HL-60 (cell line): ENCODE measurements around the gene ROR2.

Source experiments
- DNase-seq, 2 experiments: peaks; one replicate each; pipeline ENCODE4 v3.0.0-alpha.2; 2010 to 2020; ENCODE audit warnings: low read depth in 1 of 2, low spot score in 1 of 2
- H3K27ac ChIP-seq: fragments of 250-450 bp; sonication (Bioruptor Pico); replicated peaks from 2 replicates; pipeline ENCODE4 v1.5.1; 2020; ENCODE audit warnings: mild to moderate bottlenecking, moderate library complexity
- H3K27me3 ChIP-seq: fragments of 250-450 bp; sonication (Bioruptor Pico); 2 replicates; pipeline ENCODE4 v1.5.1; 2021; ENCODE audit warnings: mild to moderate bottlenecking, moderate library complexity; ENCODE audit not compliant: insufficient read depth, poor library complexity, severe bottlenecking
- H3K4me3 ChIP-seq: replicated peaks from 2 replicates; pipeline ENCODE4 v1.5.1; 2011; ENCODE audit warnings: mild to moderate bottlenecking, control low read depth, low read length; ENCODE audit not compliant: insufficient read depth
- GABPA ChIP-seq: IDR thresholded peaks from 2 replicates; pipeline ENCODE4 v1.6.1; 2012; ENCODE audit warnings: low read depth
- POLR2AphosphoS5 ChIP-seq: IDR thresholded peaks from 2 replicates; pipeline ENCODE4 v1.6.1; 2012; ENCODE audit warnings: low read depth
- SPI1 ChIP-seq: IDR thresholded peaks from 2 replicates; pipeline ENCODE4 v1.6.1; 2012; ENCODE audit warnings: low read depth, mild to moderate bottlenecking, borderline replicate concordance
- TF ChIP-seq, protein P1 (sequence below): IDR thresholded peaks from 2 replicates; pipeline ENCODE4 v1.6.1; 2012; ENCODE audit warnings: low read depth; ENCODE audit not compliant: insufficient replicate concordance
- TF ChIP-seq, protein P2 (sequence below): IDR thresholded peaks from one replicate; pipeline ENCODE4 v1.5.1; 2011; ENCODE audit warnings: low read length, control low read depth, inconsistent platforms; ENCODE audit not compliant: insufficient read depth

ROR2 gene

DNA sequence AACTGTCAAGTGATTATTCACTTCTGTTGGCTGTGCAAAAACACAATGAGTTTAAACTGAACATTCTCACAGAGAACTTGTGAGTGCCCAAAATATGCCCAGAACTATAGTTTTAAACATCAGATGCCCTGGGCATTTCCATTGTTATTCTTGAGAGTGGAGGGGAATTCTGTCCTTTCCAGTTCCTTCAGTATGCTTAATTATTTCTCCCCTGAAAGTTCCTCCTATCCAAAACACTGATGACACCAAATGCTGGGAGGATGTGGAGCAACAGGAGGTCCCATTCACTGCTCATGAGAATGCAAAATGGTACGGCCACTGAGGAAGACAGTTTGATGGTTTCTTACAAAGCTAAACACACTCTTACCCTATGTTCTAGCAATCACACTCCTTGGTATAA is 55.5 kb downstream of the ROR2 start:
- Histone ChIP-seq H3K27ac (no peak overlapping the region), H3K4me3 (no peak overlapping the region), H3K27me3 (no peaks in the 10 kb centered on the region)
- TF ChIP-seq, protein P1, sequence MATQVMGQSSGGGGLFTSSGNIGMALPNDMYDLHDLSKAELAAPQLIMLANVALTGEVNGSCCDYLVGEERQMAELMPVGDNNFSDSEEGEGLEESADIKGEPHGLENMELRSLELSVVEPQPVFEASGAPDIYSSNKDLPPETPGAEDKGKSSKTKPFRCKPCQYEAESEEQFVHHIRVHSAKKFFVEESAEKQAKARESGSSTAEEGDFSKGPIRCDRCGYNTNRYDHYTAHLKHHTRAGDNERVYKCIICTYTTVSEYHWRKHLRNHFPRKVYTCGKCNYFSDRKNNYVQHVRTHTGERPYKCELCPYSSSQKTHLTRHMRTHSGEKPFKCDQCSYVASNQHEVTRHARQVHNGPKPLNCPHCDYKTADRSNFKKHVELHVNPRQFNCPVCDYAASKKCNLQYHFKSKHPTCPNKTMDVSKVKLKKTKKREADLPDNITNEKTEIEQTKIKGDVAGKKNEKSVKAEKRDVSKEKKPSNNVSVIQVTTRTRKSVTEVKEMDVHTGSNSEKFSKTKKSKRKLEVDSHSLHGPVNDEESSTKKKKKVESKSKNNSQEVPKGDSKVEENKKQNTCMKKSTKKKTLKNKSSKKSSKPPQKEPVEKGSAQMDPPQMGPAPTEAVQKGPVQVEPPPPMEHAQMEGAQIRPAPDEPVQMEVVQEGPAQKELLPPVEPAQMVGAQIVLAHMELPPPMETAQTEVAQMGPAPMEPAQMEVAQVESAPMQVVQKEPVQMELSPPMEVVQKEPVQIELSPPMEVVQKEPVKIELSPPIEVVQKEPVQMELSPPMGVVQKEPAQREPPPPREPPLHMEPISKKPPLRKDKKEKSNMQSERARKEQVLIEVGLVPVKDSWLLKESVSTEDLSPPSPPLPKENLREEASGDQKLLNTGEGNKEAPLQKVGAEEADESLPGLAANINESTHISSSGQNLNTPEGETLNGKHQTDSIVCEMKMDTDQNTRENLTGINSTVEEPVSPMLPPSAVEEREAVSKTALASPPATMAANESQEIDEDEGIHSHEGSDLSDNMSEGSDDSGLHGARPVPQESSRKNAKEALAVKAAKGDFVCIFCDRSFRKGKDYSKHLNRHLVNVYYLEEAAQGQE = no peak
- no peak for TF ChIP-seq GABPA
- TF ChIP-seq, protein P2, sequence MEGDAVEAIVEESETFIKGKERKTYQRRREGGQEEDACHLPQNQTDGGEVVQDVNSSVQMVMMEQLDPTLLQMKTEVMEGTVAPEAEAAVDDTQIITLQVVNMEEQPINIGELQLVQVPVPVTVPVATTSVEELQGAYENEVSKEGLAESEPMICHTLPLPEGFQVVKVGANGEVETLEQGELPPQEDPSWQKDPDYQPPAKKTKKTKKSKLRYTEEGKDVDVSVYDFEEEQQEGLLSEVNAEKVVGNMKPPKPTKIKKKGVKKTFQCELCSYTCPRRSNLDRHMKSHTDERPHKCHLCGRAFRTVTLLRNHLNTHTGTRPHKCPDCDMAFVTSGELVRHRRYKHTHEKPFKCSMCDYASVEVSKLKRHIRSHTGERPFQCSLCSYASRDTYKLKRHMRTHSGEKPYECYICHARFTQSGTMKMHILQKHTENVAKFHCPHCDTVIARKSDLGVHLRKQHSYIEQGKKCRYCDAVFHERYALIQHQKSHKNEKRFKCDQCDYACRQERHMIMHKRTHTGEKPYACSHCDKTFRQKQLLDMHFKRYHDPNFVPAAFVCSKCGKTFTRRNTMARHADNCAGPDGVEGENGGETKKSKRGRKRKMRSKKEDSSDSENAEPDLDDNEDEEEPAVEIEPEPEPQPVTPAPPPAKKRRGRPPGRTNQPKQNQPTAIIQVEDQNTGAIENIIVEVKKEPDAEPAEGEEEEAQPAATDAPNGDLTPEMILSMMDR = no peak
- DNase-seq = no peak

DNA sequence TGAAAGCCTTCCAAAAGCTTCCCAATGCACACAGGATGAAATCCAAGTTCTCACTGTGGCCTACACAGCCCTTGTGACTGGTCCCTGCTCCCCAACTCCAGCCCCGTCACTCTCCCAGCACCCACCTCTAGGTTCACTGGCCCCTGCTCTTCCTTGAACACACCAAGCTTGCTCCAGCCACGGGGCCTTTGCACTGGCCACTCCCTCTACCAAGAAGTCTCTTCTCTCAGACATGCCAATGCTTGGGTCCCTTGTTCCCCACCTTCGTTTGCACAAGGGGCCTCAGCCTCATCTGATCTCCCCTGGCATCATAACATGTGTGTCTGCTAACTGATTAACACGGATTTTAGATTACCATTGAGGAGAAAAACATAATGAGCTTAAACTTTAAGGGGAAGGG is 56.0 kb downstream of the ROR2 start:
- no peak overlapping the region for H3K27ac ChIP-seq
- H3K4me3 ChIP-seq = no peak overlapping the region
- no peaks in the 10 kb centered on the region for H3K27me3 ChIP-seq
- no peak for DNase-seq
- TF ChIP-seq, protein P2 = no peak
- no peak for TF ChIP-seq SPI1

DNA sequence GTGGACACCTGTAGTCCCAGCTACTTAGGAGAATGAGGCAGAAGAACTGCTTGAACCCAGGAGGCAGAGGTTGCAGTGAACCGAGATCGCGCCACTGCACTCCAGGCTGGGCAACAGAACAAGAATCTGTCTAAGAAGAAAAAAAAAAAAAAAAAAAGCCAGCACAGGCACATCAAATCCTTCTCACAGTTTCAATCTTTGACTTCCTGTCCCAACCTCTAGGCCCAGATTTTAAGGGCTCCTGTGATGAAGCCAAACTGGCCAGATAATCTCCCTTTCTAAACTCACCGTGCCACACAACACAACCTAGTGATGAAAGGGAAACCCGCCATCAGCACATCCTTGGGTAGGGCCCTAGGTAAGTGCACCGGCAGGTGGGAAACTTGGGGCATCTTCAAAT is 58.1 kb downstream of the ROR2 start:
- Histone ChIP-seq H3K4me3 (no peak overlapping the region), H3K27ac (no peak overlapping the region), H3K27me3 (no peaks in the 10 kb centered on the region)
- TF ChIP-seq, protein P2 = no peak
- TF ChIP-seq POLR2AphosphoS5 (no peak), SPI1 (no peak), GABPA (no peak)
- TF ChIP-seq, protein P1 = no peak
- no peak for DNase-seq

DNA sequence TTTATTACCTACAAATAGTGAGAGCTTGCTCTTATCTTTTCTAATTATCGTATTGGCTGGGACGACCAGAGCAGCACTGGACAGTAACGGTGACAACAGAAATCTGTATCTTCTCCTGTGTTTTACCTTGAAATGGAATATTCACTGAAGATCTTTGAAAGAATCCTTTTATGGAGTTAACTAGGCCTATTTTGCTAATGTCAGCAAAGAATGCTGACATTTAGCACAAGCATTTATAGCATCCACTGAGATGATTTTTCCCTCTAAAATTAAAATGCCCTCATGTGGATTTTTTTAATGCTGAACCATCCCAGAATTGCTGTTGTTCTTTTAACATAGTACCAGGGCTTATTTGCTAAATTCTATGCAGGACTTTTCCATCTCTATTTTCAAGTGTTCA is 59.4 kb downstream of the ROR2 start:
- no peak overlapping the region for H3K27ac ChIP-seq
- no peaks in the 10 kb centered on the region for H3K27me3 ChIP-seq
- TF ChIP-seq GABPA = no peak
- TF ChIP-seq, protein P1 = no peak
- no peak for TF ChIP-seq SPI1
- no peak for TF ChIP-seq POLR2AphosphoS5
- TF ChIP-seq, protein P2 = no peak
- H3K4me3 ChIP-seq = no peak overlapping the region
- no peak for DNase-seq
